GM12892 (cell line): Measurements from ENCODE around the gene SNX15.
A peak's percentile ranks its signal among the peaks of the same experiment; 100 is the strongest.

Experiments
- POLR2A ChIP-seq: IDR thresholded peaks from 2 replicates; pipeline ENCODE4 v1.6.1; 2011; ENCODE audit warnings: low read depth, low read length, control low read depth
- POLR2AphosphoS5 ChIP-seq: IDR thresholded peaks from 2 replicates; pipeline ENCODE4 v1.6.1; 2011; ENCODE audit warnings: low read depth, low read length, control low read depth
- TAF1 ChIP-seq: IDR thresholded peaks from 2 replicates; pipeline ENCODE4 v1.6.1; 2011; ENCODE audit warnings: low read depth, mild to moderate bottlenecking, control low read depth, low read length, borderline replicate concordance

GRCh38 chr11:65071907-65072630, 44.8 kb downstream of the SNX15 start:
- TF ChIP-seq POLR2AphosphoS5 (no peak), TAF1 (no peak), POLR2A (peak; percentile 34; the same call in 1 of the 2 replicates)
